ENCODE data around the gene ITGB1. TPM values are rescaled to one million over a fixed set of nuclear protein-coding genes. Genes with fewer than 3 reads are reported as not detected.

ITGB1 gene
- total and polyA plus RNA-seq, 2 experiments from 2014 or later, result 3,297 to 5,235 TPM

GRCh38 chr10:32930036-32930435, 28.0 kb downstream of the ITGB1 start:
- peaks cover 95% of the 10 kb centered on the region for H3F3A ChIP-seq (ENCODE audit: insufficient read depth)
- peaks cover 10% of the 10 kb centered on the region; the same call in 1 of the 2 replicates for H3K4me1 ChIP-seq (ENCODE audit: insufficient read depth)
- H3K4me2 ChIP-seq (ENCODE audit: unreplicated experiment), result no peak overlapping the region
- peaks cover 95% of the 10 kb centered on the region for H3K36me3 ChIP-seq (ENCODE audit: low read depth)
- peaks cover 23% of the 10 kb centered on the region for H4K20me1 ChIP-seq (ENCODE audit: insufficient read depth)
- peaks cover 100% of the 10 kb centered on the region for H3K79me2 ChIP-seq (ENCODE audit: insufficient read depth)
- H3K27ac ChIP-seq, result peak overlapping the region; percentile 18; the same call in 1 of the 2 replicates
- H3K9ac ChIP-seq, result peak overlapping the region; percentile 8; the same call in 1 of the 2 replicates
- TF ChIP-seq EZH2 (IDR thresholded peaks at IDR 0.05; ENCODE audit: insufficient read depth, poor library complexity, severe bottlenecking) (no peak), EZH2phosphoT487 (IDR thresholded peaks at IDR 0.05; ENCODE audit: insufficient read depth, low read depth) (no peak)
- DNase-seq, result no peak
- in situ Hi-C loops (cut with MboI), result no loop called here
- H2AFZ ChIP-seq, result no peak overlapping the region
- H3K9me3 ChIP-seq (ENCODE audit: low read depth), result no peaks in the 10 kb centered on the region
- no peak overlapping the region for H3K4me3 ChIP-seq
- H3K27me3 ChIP-seq (replicated peaks; ENCODE audit: insufficient read depth), result no peaks in the 10 kb centered on the region
- H3K9me2 ChIP-seq (ENCODE audit: insufficient read depth), result no peaks in the 10 kb centered on the region

- Histone ChIP-seq H4K20me1 (ENCODE audit: insufficient read depth) (peaks cover 19% of the 10 kb centered on the region), H3K27me3 (replicated peaks; ENCODE audit: insufficient read depth) (no peaks in the 10 kb centered on the region), H3K36me3 (ENCODE audit: low read depth) (peaks cover 95% of the 10 kb centered on the region), H2AFZ (no peak overlapping the region), H3K79me2 (ENCODE audit: insufficient read depth) (peaks cover 100% of the 10 kb centered on the region), H3K4me1 (ENCODE audit: insufficient read depth) (peaks cover 6% of the 10 kb centered on the region; the same call in 1 of the 2 replicates), H3F3A (ENCODE audit: insufficient read depth) (peaks cover 95% of the 10 kb centered on the region), H3K9me2 (ENCODE audit: insufficient read depth) (no peaks in the 10 kb centered on the region), H3K9me3 (ENCODE audit: low read depth) (no peaks in the 10 kb centered on the region), H3K9ac (peak overlapping the region; percentile 8; the same call in 1 of the 2 replicates), H3K4me3 (no peak overlapping the region), H3K4me2 (ENCODE audit: unreplicated experiment) (no peak overlapping the region), H3K27ac (peak overlapping the region; percentile 18; the same call in 1 of the 2 replicates)
- no peak for DNase-seq
- in situ Hi-C loops (cut with MboI), result no loop called here
- WGBS, 2 experiments (ENCODE audit: low coverage in 1 of 2, low lambda C conversion rate in 2 of 2, missing lambda C conversion rate in 2 of 2), result 69% methylated on average over 6 of the region's 6 CpGs
- TF ChIP-seq EZH2 (IDR thresholded peaks at IDR 0.05; ENCODE audit: insufficient read depth, poor library complexity, severe bottlenecking) (no peak), EZH2phosphoT487 (IDR thresholded peaks at IDR 0.05; ENCODE audit: insufficient read depth, low read depth) (no peak)
These were observed 28.4 kb downstream of the ITGB1 start for GRCh38 chr10:32929634-32930033.

- TF ChIP-seq EZH2phosphoT487 (IDR thresholded peaks at IDR 0.05; ENCODE audit: insufficient read depth, low read depth) (no peak), EZH2 (IDR thresholded peaks at IDR 0.05; ENCODE audit: insufficient read depth, poor library complexity, severe bottlenecking) (no peak)
These were observed 30.3 kb downstream of the ITGB1 start for GRCh38 chr10:32927750-32928149.

GRCh38 chr10:32923849-32924248, 34.2 kb downstream of the ITGB1 start:
- Histone ChIP-seq H3F3A (ENCODE audit: insufficient read depth) (peaks cover 97% of the 10 kb centered on the region), H3K4me2 (ENCODE audit: unreplicated experiment) (no peak overlapping the region), H2AFZ (no peak overlapping the region), H3K9ac (no peak overlapping the region), H3K9me2 (ENCODE audit: insufficient read depth) (no peaks in the 10 kb centered on the region), H3K79me2 (ENCODE audit: insufficient read depth) (peaks cover 100% of the 10 kb centered on the region), H3K27me3 (replicated peaks; ENCODE audit: insufficient read depth) (no peaks in the 10 kb centered on the region), H4K20me1 (ENCODE audit: insufficient read depth) (peaks cover 4% of the 10 kb centered on the region; the same call in 1 of the 2 replicates), H3K36me3 (ENCODE audit: low read depth) (peaks cover 98% of the 10 kb centered on the region), H3K4me1 (ENCODE audit: insufficient read depth) (peaks cover 15% of the 10 kb centered on the region; the same call in 1 of the 2 replicates), H3K4me3 (no peak overlapping the region), H3K27ac (peak overlapping the region; percentile 28), H3K9me3 (ENCODE audit: low read depth) (no peaks in the 10 kb centered on the region)
- in situ Hi-C loops (cut with MboI), result no loop called here
- WGBS, 2 experiments (ENCODE audit: low coverage in 1 of 2, low lambda C conversion rate in 2 of 2, missing lambda C conversion rate in 2 of 2), result 99% methylated on average over 2 of the region's 2 CpGs
- no peak for DNase-seq
- no peak for TF ChIP-seq EZH2phosphoT487 (IDR thresholded peaks at IDR 0.05; ENCODE audit: insufficient read depth, low read depth)
- no peak for TF ChIP-seq EZH2 (IDR thresholded peaks at IDR 0.05; ENCODE audit: insufficient read depth, poor library complexity, severe bottlenecking)

More at GRCh38 chr10:32927750-32928149, 30.3 kb downstream of the ITGB1 start:
- H3K9me2 ChIP-seq (ENCODE audit: insufficient read depth), result no peaks in the 10 kb centered on the region
- H3K9me3 ChIP-seq (ENCODE audit: low read depth), result no peaks in the 10 kb centered on the region
- H3F3A ChIP-seq (ENCODE audit: insufficient read depth), result peaks cover 94% of the 10 kb centered on the region
- H3K4me2 ChIP-seq (ENCODE audit: unreplicated experiment), result no peak overlapping the region
- no peak overlapping the region for H3K4me3 ChIP-seq
- H3K27ac ChIP-seq, result 0 out of 2 replicates have a peak overlapping the region, but pooled peaks have one; percentile 6
- no peak overlapping the region for H3K9ac ChIP-seq
- H3K27me3 ChIP-seq (replicated peaks; ENCODE audit: insufficient read depth), result no peaks in the 10 kb centered on the region
- DNase-seq, result no peak
- 95% methylated on average over 3 of the region's 3 CpGs for WGBS, 2 experiments (ENCODE audit: low coverage in 1 of 2, low lambda C conversion rate in 2 of 2, missing lambda C conversion rate in 2 of 2)
- no peak overlapping the region for H2AFZ ChIP-seq
- peaks cover 95% of the 10 kb centered on the region for H3K36me3 ChIP-seq (ENCODE audit: low read depth)
- peaks cover 11% of the 10 kb centered on the region; the same call in 1 of the 2 replicates for H4K20me1 ChIP-seq (ENCODE audit: insufficient read depth)
- peaks cover 100% of the 10 kb centered on the region for H3K79me2 ChIP-seq (ENCODE audit: insufficient read depth)
- in situ Hi-C loops (cut with MboI), result no loop called here
- H3K4me1 ChIP-seq (ENCODE audit: insufficient read depth), result peaks cover 21% of the 10 kb centered on the region; the same call in 1 of the 2 replicates
